Ovary (tissue), 3 donors: Measurements from ENCODE around the gene CHN1.

Experiments
- CTCF ChIP-seq, 3 donors: fragments of 450-650 bp in 2 of 3; fragments of 200-600 bp in 1 of 3; IDR thresholded peaks; one replicate each; pipeline versions ENCODE4 v1.5.1 to v1.8.0; 2016 to 2022; ENCODE audit warnings: antibody characterized with exemption in 3 of 3, mild to moderate bottlenecking in 1 of 3
- POLR2A ChIP-seq: fragments of 450-650 bp; IDR thresholded peaks from one replicate; pipeline ENCODE4 v1.6.1; 2017; ENCODE audit warnings: antibody characterized with exemption, mild to moderate bottlenecking, moderate library complexity
- donor health status: DM: no; HTN: no; CAD: no.

GRCh38 chr2:175007510-175007909 is 2.3 kb upstream of the CHN1 start:
- TF ChIP-seq CTCF (IDR thresholded peaks at IDR 0.05) (no peak), POLR2A (no peak)
